ENCODE data around the gene LRRC72.
"Not testable (repeated sequence)": the region's sequence is repeated elsewhere in the genome, so short reads cannot be mapped to it uniquely, and the experiment has no call there.

The LRRC72 gene

GRCh38 chr7:16529697-16530096 lies 3.1 kb downstream of the LRRC72 start:
- no peak for DNase-seq

DNA sequence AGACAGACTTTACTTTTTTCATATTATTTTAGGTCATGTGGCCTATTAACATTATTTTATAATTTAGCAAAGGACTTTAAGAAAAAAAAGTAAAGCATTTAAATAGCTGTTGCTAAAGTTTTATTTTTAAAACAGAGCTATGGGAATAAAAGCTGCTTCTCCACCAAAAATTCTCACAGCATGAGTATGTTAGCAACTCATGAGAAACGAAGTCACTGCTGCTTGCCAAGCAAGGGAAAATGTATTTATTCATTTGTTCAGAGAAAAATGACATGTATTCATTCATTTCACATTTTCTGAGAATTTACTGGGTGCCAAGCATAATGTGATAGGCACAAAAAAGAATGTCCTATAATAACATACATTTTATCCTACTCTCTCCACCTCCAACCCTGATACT lies 5.1 kb downstream of the LRRC72 start:
- DNase-seq = no peak

DNA sequence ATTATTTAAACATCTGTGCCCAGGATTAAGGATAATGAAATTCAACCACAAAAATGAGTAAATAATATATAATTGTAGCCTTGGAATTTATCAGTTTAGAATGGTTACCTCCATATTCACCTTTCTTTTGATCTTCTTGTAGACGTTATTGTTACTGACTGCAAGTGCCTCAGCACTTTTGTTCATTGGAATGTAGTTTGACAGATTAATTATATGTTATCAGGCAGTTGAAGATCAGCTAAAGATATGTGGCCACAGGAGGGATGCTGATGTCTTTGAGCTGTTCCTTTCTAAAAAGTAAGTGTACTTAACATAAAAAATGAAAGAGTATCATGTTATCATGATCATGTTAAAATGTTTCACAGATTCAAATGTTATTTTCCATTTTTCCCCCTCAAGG lies 5.6 kb downstream of the LRRC72 start:
- DNase-seq = no peak

- no peak for DNase-seq
Observed at GRCh38 chr7:16535500-16535899, 8.9 kb downstream of the LRRC72 start.

DNA sequence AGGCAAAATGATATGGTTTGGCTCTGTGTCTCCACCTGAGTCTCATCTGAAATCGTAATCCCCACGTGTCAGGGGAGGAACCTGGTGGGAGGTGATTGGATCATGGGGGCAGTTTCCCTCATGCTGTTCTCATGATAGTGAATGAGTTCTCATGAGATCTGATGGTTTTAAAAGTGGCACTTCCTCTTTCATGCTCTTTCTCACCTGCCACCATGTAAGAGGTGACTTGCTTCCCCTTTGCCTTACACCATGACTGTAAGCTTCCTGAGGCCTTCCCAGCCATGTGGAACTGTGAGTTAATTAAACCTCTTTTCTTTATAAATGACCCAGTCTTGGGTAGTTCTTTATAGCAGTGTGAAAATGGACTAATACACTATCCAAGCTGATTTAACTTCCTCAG lies 13.9 kb downstream of the LRRC72 start:
- not testable (repeated sequence) for DNase-seq

DNA sequence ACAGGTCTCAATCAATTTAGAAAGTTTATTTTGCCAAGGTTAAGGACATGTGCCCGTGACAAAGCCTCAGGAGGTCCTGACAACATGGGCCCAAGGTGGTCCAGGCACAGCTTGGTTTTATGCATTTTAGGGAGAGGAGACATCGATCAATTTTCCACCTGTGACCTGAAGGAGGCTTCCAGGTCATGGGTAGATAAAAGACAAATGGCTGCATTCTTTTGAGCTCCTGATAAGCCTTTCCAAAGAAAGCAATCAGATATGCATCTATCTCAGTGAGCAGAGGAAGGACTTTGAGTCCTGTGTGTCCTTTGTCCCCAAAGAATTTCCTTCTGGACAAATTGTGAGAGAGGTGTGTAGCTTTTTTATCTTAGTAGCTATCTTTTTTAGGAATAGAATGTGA lies 15.8 kb downstream of the LRRC72 start:
- no peak for DNase-seq

DNA sequence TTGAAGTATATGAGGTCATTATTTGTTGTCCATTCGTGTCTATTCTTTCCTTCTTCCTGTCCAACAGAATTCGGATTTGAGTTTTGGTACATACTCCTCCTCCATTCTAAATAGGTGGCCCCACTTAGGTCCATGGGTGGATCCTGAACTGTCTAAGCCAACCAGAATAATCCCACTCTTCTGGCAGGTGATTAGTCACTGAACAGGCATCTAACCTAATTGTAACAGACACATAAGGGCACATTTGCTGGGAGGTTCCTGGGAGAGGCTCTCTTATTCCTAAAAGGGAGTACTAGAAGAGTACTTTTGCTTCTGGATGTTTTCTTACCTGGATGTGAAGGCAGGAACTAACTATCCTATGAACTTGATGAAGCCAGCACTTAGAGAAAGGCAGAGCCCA lies 16.8 kb downstream of the LRRC72 start:
- no peak for DNase-seq

GRCh38 chr7:16546921-16547505 lies 20.4 kb downstream of the LRRC72 start:
- DNase-seq = no peak

GRCh38 chr7:16548428-16548827 lies 21.8 kb downstream of the LRRC72 start:
- no peak for DNase-seq

DNA sequence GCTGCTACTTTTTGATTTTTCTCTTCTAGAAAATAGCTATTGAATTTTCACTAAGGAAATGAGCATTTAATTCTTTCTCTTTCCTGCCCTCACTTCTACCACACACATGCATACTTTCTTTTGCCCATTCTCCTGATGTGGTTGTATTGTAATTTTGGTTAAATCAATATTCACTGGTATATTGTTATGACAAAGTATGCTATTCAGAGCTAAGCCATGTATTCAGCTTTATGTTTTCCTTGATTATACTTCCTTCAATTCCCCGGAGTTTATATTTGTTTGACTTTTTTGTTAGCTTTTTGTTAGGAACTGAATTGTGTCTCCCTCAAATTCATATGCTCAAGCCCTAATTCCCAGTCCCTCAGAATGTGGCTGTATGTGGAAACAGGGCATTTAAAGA lies 24.0 kb downstream of the LRRC72 start:
- DNase-seq = no peak

GRCh38 chr7:16554518-16555236 lies 28.1 kb downstream of the LRRC72 start:
- DNase-seq = no peak

DNA sequence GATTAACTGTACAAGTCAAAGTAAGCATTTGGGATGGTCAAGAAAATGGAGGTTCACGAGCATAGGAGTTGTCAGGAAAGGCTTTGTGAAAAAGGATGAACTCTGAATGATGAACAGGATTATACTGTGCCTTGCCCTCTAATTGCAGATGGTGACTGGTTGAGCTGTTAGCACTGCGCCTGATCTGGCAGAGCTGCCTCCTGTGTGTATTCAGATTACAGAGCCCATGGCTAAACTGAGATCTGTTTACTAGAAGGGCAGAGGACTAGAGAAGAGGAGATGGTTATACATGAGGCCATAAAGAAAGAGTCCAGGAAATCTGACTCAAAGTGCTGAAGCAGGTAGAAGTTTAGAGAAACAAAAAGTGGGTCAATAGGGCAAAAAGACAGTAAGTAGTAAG lies 29.7 kb downstream of the LRRC72 start:
- no peak for DNase-seq

GRCh38 chr7:16558761-16559302 lies 32.2 kb downstream of the LRRC72 start:
- no peak for DNase-seq

GRCh38 chr7:16559497-16560179 lies 33.0 kb downstream of the LRRC72 start:
- no peak for DNase-seq

- DNase-seq = no peak
Observed at GRCh38 chr7:16561943-16562342, 35.3 kb downstream of the LRRC72 start.

- DNase-seq = no peak
Observed at GRCh38 chr7:16562456-16563220, 36.0 kb downstream of the LRRC72 start.

- no peak for DNase-seq
Observed at GRCh38 chr7:16563281-16564022, 36.8 kb downstream of the LRRC72 start.

DNA sequence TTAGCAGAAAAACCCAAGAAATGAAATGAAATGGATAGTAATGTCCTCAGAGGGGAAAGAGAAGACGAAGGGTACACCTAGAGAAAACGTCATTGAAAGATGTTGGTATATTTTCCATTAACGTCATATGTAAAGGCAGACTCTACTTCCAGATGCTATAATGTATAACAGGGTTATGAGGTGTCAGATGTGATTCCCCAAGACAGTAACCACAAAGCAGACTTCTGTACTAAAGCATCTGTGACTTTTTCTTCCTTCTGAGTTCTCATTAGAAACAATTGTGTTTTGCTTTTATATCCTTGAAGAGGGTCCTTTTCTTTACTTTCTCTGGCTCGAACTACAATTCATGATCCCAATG lies 37.4 kb downstream of the LRRC72 start:
- no peak for DNase-seq

- peak; percentile 35 for DNase-seq
Observed at GRCh38 chr7:16564909-16565426, 38.3 kb downstream of the LRRC72 start.

GRCh38 chr7:16571941-16572340 lies 45.3 kb downstream of the LRRC72 start:
- no peak for DNase-seq

DNA sequence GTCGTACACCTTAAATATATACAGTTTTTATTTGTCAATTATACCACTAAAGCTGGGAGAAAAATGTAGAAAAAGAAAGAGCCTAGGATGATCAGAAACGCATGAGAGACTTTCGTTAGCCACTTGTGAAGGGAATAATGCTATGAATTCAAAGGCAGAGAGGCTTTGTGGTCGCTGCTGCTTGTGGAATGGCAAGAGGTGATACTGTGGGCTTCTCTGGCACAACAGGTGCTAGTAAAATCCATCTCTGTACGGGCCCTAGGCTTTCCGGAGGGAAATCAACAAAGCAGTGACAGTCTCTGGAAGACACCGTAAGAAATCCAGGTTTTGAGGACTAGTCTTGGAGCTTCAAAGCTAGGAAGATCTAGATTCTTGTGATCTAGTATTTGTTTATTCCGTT lies 52.6 kb downstream of the LRRC72 start:
- no peak for DNase-seq

- DNase-seq = no peak
Observed at GRCh38 chr7:16581286-16581685, 54.7 kb downstream of the LRRC72 start.
